Sciatic nerve (tissue), 2 donors: ENCODE measurements around the gene B9D2. TPM values are rescaled to one million over a fixed set of nuclear protein-coding genes. Genes with fewer than 3 reads are reported as not detected.
"Not testable (repeated sequence)": the region's sequence is repeated elsewhere in the genome, so short reads cannot be mapped to it uniquely, and the experiment has no call there.

Experiments
- ATAC-seq: fragments of 200-7000 bp; cut with Tn5 transposase; one replicate; pipeline ENCODE4 v1.9.1; 2020; ENCODE audit warnings: mild to moderate bottlenecking, moderate library complexity
- DNase-seq: peaks from one replicate; pipeline ENCODE4 v3.0.0-alpha.2; 2020; ENCODE audit warnings: low spot score
- intact Hi-C: fragments of 100-400 bp; cut with DNase I; formaldehyde crosslinking; loops from one replicate; pipeline ENCODE4 v1.14.2; 2022
- total RNA-seq: library from RNA; stranded (reverse); fragmentation: NEBNext Ultra II Directional; extraction: Animal tissue kit (Norgen Biotek cat#: 25700); gene quantifications from one replicate; pipeline ENCODE4 v1.2.1, GENCODE V29; 2021
- donor health status: DM: no; HTN: no; CAD: no.
- donor health status: DM: no; HTN: no; CAD: no.

Gene B9D2
- total RNA-seq, 1 donor from 2014 or later: 4.1 TPM

DNA sequence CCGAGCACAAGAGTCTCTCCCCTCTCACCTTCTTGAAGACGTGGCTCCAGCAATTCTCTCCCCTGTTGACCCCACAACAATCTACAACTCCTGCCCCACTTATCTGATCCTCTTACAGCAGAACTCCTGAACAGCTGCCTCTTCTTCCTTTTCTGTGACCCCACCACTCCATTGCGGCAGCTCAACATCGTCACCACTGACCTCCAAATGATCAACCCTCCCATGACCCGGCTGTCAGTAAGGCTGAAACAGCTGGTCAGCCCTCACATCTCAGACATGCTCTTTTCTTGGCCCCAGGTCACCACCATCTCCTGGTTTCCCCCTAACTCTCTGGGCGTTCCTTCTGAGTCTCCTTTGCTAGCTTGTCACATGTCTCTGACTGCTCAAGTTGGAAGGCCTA lies 31.4 kb upstream of the B9D2 start:
- ATAC-seq (no peak), DNase-seq (no peak)
- intact Hi-C loops: no loop called here

GRCh38 chr19:41392775-41393174 lies 28.8 kb upstream of the B9D2 start:
- DNase-seq (no peak), ATAC-seq (no peak)
- intact Hi-C loops: no loop called here

- no peak for ATAC-seq
- intact Hi-C loops: no loop called here
These were observed 27.7 kb upstream of the B9D2 start for GRCh38 chr19:41391618-41392017.

GRCh38 chr19:41386442-41386841 lies 22.5 kb upstream of the B9D2 start:
- DNase-seq (no peak), ATAC-seq (peak; percentile 54)
- intact Hi-C loops: no loop called here

More at GRCh38 chr19:41391618-41392017, 27.7 kb upstream of the B9D2 start:
- no peak for DNase-seq

DNA sequence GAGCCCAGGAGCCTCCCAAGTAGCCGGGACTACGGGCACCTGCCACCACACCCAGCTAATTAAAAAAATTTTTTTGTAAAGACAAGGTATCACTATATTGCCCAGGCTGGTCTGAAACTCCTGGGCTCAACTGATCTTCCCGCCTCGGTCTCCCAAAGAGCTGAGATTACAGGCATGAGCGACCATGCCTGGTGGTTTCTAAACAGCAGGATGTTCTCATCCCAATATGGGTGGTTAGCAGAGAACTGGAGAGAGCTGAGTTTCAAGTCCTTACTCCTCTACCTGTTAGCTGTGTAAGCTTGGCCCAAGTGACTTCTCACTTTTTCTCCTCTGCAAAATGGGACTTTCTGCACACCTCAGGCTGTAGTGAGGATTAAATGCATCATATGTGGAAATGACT lies 20.4 kb upstream of the B9D2 start:
- ATAC-seq (no peak), DNase-seq (no peak)
- intact Hi-C loops: no loop called here

DNA sequence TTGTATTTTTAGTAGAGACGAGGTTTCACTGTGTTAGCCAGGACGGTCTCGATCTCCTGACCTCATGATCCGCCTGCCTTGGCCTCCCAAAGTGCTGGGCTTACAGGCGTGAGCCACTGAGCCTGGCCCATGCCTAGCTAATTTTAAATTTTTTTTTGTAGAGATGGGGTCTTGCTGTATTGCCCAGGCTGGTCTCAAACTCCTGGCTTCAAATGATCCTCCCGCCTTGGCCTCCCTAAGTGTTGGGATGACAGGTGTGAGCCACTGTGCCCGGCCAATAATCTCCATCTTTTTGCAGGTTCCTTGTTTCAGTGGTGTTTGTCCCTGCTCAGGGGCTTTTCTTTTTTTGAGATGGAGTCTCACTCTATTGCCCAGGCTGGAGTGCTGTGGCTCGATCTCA lies 17.6 kb upstream of the B9D2 start:
- intact Hi-C loops, DNase-seq, ATAC-seq: not testable (repeated sequence)

GRCh38 chr19:41377977-41378709 lies 14.2 kb upstream of the B9D2 start:
- intact Hi-C loops: no loop called here
- DNase-seq: no peak
- ATAC-seq: peak; percentile 9

- DNase-seq (no peak), ATAC-seq (peak; percentile 24)
- intact Hi-C loops: no loop called here
These were observed 13.0 kb upstream of the B9D2 start for GRCh38 chr19:41376998-41377365.

GRCh38 chr19:41376241-41376997 lies 12.5 kb upstream of the B9D2 start, which contains the start of gene TMEM91:
Gene TMEM91 (plus strand): TSS chr19:41376533. CDS start chr19:41378310, 1,777 bp downstream.
- intact Hi-C loops: no loop called here
- DNase-seq (peak; percentile 71), ATAC-seq (peak; percentile 73)

- ATAC-seq: peak; percentile 69
- intact Hi-C loops: no loop called here
- peak; percentile 87 for DNase-seq
These were observed 10.0 kb upstream of the B9D2 start for GRCh38 chr19:41373993-41374392.

DNA sequence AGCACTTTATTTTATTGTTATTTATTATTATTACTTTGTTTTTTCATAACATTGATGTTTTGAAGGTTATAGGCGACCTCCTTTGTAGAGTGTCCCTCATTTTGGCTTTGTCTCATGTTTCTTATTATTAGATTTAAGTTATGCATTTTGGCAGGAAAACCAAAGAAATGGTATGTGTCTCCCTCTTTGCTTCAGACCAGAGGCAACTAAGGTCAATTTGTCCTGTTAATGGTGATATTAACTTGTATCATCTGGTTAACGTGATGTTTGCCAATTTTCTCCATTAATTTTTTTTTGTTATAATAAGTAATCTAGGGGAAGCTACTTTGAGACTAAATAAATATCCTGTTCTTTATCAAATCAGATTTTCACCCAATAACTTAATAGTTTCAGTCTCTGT lies 8.6 kb upstream of the B9D2 start:
- intact Hi-C loops: no loop called here
- ATAC-seq: no peak

GRCh38 chr19:41371541-41371940 lies 7.6 kb upstream of the B9D2 start:
- no peak for DNase-seq
- intact Hi-C loops: no loop called here
- ATAC-seq: no peak

More for the DNA sequence above, 8.6 kb upstream of the B9D2 start:
- no peak for DNase-seq

DNA sequence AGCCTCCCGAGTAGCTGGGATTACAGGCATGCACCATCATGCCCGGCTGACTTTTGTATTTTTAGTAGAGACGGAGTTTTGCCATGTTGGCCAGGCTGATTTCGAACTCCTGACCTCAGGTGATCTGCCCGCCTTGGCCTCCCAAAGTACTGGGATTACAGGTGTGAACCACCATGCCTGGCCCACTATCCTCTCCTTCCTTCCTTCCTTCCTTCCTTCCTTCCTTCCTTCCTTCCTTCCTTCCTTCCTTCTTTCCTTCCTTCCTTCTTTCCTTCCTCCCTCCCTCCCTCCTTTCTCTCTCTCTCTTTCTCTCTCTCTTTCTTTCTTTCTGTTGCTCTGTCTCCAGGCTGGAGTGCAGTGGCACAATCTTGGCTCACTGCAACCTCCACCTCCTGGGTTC lies 7.2 kb upstream of the B9D2 start:
- DNase-seq, intact Hi-C loops, ATAC-seq: not testable (repeated sequence)

DNA sequence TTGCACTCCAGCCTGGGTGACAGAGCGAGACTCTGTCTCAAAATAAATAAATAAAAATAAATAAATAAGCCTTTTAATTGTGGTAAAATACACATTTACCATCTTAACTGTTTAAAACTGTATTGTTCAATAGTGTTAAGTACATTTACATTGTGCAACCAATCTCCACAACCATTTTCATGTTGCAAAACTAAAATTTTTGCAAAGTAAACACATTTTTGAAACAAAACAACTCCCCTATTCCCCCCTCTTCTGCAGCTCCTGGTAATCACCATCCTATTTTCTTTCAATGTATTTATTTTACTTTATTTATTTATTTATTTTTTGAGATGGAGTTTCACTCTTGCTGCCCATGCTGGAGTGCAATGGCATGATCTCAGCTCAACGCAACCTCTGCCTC lies 5.8 kb upstream of the B9D2 start:
- DNase-seq (no peak), ATAC-seq (no peak)
- intact Hi-C loops: no loop called here

- no peak for ATAC-seq
These were observed 3.9 kb upstream of the B9D2 start for GRCh38 chr19:41367848-41368301.

GRCh38 chr19:41366089-41366488 lies 2.1 kb upstream of the B9D2 start:
- intact Hi-C loops: no loop called here
- ATAC-seq (no peak), DNase-seq (no peak)

More at GRCh38 chr19:41367848-41368301, 3.9 kb upstream of the B9D2 start:
- DNase-seq: no peak
- intact Hi-C loops: no loop called here

- no peak for ATAC-seq
- intact Hi-C loops: no loop called here
- no peak for DNase-seq
These were observed 809 bp upstream of the B9D2 start for GRCh38 chr19:41364524-41365391.

DNA sequence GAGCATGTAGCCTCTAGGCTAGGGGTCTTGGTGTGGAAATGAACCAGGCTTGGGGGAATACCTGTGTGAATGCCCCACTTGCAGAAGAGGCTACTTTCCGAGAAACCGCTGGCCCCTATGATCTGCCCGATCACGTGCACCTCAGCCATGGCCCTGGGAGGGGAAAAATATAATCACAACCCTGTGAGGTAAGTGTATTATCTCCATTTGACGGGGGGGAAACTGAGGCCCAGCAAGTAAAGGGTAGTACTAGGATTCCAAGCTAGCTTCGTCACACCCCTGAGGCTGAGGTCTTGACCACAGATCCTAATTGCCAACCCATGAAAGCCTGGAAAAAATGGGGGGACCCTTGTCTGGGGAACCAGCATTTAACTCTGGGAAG lies 587 bp downstream of the B9D2 start:
- ATAC-seq (peak; percentile 6), DNase-seq (peak; percentile 63)
- intact Hi-C loops: no loop called here

DNA sequence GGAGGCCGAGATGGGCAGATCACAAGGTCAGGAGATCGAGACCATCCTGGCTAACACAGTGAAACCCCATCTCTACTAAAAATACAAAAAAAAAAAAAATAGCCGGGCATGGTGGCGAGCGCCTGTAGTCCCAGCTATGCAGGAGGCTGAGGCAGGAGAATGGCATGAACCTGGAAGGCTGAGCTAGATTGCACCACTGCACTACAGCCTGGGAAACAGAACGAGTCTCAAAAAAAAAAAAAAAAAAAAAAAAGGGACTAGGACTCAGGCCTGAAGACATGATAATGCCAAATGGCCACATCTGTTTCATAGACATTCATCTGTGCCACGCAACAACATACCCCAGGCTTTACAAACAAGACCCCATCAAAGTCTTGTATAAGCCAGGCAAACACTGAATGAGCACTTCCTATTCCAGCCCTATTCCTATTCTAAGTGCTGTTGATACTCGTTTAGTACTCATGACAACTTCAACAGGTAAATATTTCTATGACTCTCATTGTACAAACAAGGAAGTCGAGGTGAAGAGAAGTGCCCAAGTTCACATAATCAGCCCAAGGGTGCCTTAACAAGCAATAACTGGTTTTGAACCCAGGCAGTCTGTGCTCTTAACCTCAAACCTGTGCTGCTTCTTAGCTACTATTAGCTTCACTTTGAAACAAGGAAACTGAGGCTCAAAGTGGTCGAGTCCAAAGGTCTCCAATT lies 1.7 kb downstream of the B9D2 start:
- ATAC-seq (no peak), DNase-seq (no peak)
- intact Hi-C loops: no loop called here
